Panc1 (cell line): Measurements from ENCODE around the gene MS4A6E. TPM values are rescaled to one million over a fixed set of nuclear protein-coding genes. Genes with fewer than 3 reads are reported as not detected.
A peak's percentile ranks its signal among the peaks of the same experiment; 100 is the strongest.
"Not testable (repeated sequence)": the region's sequence is repeated elsewhere in the genome, so short reads cannot be mapped to it uniquely, and the experiment has no call there.

Source experiments
- ATAC-seq: fragments of 200-7000 bp; cut with Tn5 transposase; 2 replicates; pipeline ENCODE4 v1.9.1; 2020; ENCODE audit warnings: mild to moderate bottlenecking, moderate library complexity
- BruUV-seq: library from RNA; stranded (reverse); fragments of 400-500 nt; replicated peaks from 2 replicates; lab custom pipeline; 2021; lab: Mats Ljungman, UMichigan
- CTCF ChIA-PET: fragments of 300-600 bp; sonication (Branson Sonifier 250); formaldehyde crosslinking; loops from one replicate; lab custom pipeline; 2022; ENCODE audit warnings: antibody characterized with exemption; lab: Charles Lee
- POLR2A ChIA-PET: fragments of 300-600 bp; sonication (Branson Sonifier 250); formaldehyde crosslinking; loops from one replicate; lab custom pipeline; 2022; ENCODE audit warnings: antibody characterized with exemption; lab: Charles Lee
- DNase-seq: peaks from one replicate; pipeline ENCODE4 v3.0.0-alpha.2; 2010; ENCODE audit warnings: low read depth, low spot score
- H3K27ac ChIP-seq: 2 replicates; pipeline ENCODE4 v1.5.1; 2011; ENCODE audit warnings: mild to moderate bottlenecking, low read length, inconsistent platforms
- H3K27me3 ChIP-seq: fragments of 200-500 bp; sonication (Bioruptor generic); 2 replicates; pipeline ENCODE4 v1.6.0; 2014; ENCODE audit warnings: low read length, inconsistent platforms; ENCODE audit not compliant: control insufficient read depth, insufficient read depth
- H3K36me3 ChIP-seq: fragments of 200-500 bp; sonication (Bioruptor generic); 2 replicates; pipeline ENCODE4 v1.5.1; 2014; ENCODE audit warnings: inconsistent platforms, mild to moderate bottlenecking, low read length, moderate library complexity; ENCODE audit not compliant: control insufficient read depth, insufficient read depth
- H3K4me1 ChIP-seq: 2 replicates; pipeline ENCODE4 v1.5.1; 2011; ENCODE audit warnings: inconsistent platforms, mild to moderate bottlenecking, low read length, moderate library complexity; ENCODE audit not compliant: control insufficient read depth, insufficient read depth
- H3K4me3 ChIP-seq, 2 experiments: 2 replicates each; pipeline ENCODE4 v1.5.1; 2011 to 2012; ENCODE audit warnings: low read depth in 2 of 2, low read length in 2 of 2, mild to moderate bottlenecking in 2 of 2, inconsistent platforms in 1 of 2, moderate library complexity in 1 of 2
- H3K9me3 ChIP-seq: fragments of 200-500 bp; sonication (Bioruptor generic); 2 replicates; pipeline ENCODE4 v1.5.1; 2014; ENCODE audit warnings: low read depth, mild to moderate bottlenecking, inconsistent platforms, low read length, moderate library complexity; ENCODE audit not compliant: control insufficient read depth, insufficient read depth
- POLR2AphosphoS5 ChIP-seq: IDR thresholded peaks from 2 replicates; pipeline ENCODE4 v1.6.1; 2012; ENCODE audit warnings: mild to moderate bottlenecking, low read depth, low read length, moderate library complexity
- REST ChIP-seq, 2 experiments: IDR thresholded peaks; 2 replicates each; pipeline ENCODE4 v1.6.1; 2011 to 2012; ENCODE audit warnings: low read depth in 2 of 2, control low read depth in 1 of 2, low read length in 1 of 2, mild to moderate bottlenecking in 1 of 2, moderate library complexity in 1 of 2; ENCODE audit not compliant: insufficient read depth in 1 of 2
- TCF7L2 ChIP-seq: IDR thresholded peaks from 2 replicates; pipeline ENCODE4 v1.6.1; 2011; ENCODE audit warnings: mild to moderate bottlenecking, low read depth, low read length, inconsistent platforms
- in situ Hi-C: cut with HindIII; loops from 2 replicates; pipeline ENCODE4 v1.10.0; 2016; ENCODE audit warnings: low sequenced_read_pairs, low pct_unique_long_range_greater_than_20kb
- intact Hi-C: fragments of 100-400 bp; cut with micrococcal nuclease; formaldehyde crosslinking; loops from one replicate; pipeline ENCODE4 v1.10.0; 2022; ENCODE audit not compliant: unreplicated experiment
- total RNA-seq: library from RNA; stranded (reverse); gene quantifications from one replicate; pipeline ENCODE4 v1.2.1, GENCODE V29; 2021; ENCODE audit not compliant: unreplicated experiment
- TF ChIP-seq, protein P1 (sequence below): fragments of 450-650 bp; IDR thresholded peaks from 2 replicates; pipeline ENCODE4 v1.5.1; 2017; ENCODE audit warnings: mild to moderate bottlenecking

MS4A6E gene
- total RNA-seq, 1 experiment from 2014 or later: not detected

DNA sequence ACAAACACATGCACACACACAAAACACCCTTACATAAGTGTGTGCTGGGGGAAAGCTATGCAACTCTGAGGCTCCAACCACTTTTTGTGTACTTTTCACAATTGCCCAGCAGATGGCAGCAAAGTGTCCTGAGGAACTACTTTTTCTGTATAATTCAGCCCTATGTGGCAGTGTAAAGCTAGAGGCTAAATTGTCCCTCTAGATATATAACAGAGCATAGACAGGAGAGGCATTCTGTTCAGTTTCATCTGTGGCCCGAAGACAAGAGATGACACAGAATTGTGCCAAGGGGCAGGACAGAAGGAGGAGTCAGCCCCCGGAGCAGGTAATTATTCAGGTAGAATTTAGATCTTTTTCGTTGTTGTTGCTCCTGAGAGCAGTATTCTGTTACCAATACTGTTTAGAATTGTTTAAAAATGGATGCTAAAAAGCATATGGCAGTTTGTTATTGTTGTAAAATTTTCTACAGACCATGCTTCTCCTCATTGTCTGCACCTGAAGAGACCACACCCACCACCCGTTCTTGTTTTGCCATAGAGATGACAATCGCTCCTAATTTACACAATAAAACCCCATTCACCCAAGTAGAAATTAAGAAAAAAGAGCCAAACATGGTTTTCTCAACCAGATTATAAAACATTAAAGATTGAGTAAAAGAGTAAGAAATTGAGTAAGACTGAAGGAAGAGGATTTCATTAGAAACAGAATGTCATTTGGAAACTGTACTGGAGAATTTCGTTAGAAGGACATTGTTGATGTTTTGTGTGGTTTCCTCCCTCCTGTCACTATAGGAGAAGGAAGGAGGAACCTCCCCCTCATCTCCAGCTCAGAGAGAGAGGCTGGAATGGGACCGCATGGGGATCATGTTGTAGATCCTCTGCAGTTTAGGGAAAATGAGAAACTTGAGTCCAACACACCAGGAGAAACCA, 36.8 kb downstream of the MS4A6E start:
- POLR2A ChIA-PET: no interaction called here
- CTCF ChIA-PET: interaction anchor here (0.7 to 2.0 kb wide), 6 partner anchors 30 to 399 kb away, joined by 3 to 10 read pairs (median 4); no protein-coding TSS in a partner anchor

DNA sequence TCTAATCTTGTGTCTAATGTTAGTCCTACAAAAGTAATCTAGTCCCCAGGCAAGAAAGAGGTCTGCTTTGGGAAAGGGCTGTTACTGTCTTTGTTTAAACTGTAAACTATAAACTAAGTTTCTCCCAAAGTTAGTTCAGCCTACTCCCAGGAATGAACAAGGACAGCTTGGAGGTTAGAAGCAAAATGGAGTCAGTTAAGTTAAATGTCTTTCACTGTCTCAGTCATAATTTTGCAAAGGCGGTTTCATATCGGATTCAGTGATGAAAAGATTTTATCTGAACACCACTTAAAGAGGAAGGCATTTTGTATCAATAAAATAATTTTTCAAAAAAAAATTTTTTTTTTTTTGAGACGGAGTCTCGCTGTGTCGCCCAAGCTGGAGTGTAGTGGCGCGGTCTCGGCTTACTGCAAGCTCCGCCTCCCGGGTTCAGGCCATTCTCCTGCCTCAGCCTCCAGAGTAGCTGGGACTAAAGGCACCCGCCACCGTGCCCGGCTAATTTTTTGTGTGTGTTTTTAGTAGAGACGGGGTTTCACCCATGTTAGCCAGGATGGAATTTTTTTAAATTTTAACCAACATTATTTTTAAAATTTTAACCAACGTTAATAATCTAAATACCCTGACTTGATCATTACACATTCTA, 39.3 kb downstream of the MS4A6E start:
- H3K27ac ChIP-seq, H3K4me3 ChIP-seq, POLR2A ChIA-PET, CTCF ChIA-PET, ATAC-seq, in situ Hi-C loops, H3K36me3 ChIP-seq, DNase-seq, H3K27me3 ChIP-seq, intact Hi-C loops, BruUV-seq, H3K9me3 ChIP-seq: not testable (repeated sequence)
- peaks cover 23% of the 10 kb centered on the region for H3K4me1 ChIP-seq

More for the DNA sequence above, 36.8 kb downstream of the MS4A6E start:
- Histone ChIP-seq H3K27me3 (no peaks in the 10 kb centered on the region), H3K9me3 (no peaks in the 10 kb centered on the region), H3K4me1 (peaks cover 5% of the 10 kb centered on the region; the same call in 1 of the 2 replicates), H3K27ac (peak overlapping the region; percentile 32; the same call in 1 of the 2 replicates), H3K4me3 (no peak overlapping the region), H3K36me3 (no peaks in the 10 kb centered on the region)
- ATAC-seq (peak; percentile 91), DNase-seq (peak; percentile 43)
- BruUV-seq: no TSS peak
- intact Hi-C loops (loop anchor here (1.0 kb wide), 2 partner anchors 123 to 254 kb away; no protein-coding TSS in a partner anchor), in situ Hi-C loops (no loop called here)
- TF ChIP-seq TCF7L2 (no peak), REST (IDR thresholded peaks at IDR 0.05; ENCODE audit: insufficient read depth in 1 of 2, low read depth in 2 of 2, low read length in 1 of 2) (no peak)
- TF ChIP-seq, protein P1, sequence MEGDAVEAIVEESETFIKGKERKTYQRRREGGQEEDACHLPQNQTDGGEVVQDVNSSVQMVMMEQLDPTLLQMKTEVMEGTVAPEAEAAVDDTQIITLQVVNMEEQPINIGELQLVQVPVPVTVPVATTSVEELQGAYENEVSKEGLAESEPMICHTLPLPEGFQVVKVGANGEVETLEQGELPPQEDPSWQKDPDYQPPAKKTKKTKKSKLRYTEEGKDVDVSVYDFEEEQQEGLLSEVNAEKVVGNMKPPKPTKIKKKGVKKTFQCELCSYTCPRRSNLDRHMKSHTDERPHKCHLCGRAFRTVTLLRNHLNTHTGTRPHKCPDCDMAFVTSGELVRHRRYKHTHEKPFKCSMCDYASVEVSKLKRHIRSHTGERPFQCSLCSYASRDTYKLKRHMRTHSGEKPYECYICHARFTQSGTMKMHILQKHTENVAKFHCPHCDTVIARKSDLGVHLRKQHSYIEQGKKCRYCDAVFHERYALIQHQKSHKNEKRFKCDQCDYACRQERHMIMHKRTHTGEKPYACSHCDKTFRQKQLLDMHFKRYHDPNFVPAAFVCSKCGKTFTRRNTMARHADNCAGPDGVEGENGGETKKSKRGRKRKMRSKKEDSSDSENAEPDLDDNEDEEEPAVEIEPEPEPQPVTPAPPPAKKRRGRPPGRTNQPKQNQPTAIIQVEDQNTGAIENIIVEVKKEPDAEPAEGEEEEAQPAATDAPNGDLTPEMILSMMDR: peak; percentile 84

GRCh38 chr11:60367009-60367408, 40.0 kb downstream of the MS4A6E start:
- peaks cover 29% of the 10 kb centered on the region for H3K4me1 ChIP-seq
- no peaks in the 10 kb centered on the region for H3K9me3 ChIP-seq
- H3K27ac ChIP-seq: peak overlapping the region; percentile 39; the same call in 1 of the 2 replicates
- ChIA-PET POLR2A (no interaction called here), CTCF (no interaction called here)
- no peaks in the 10 kb centered on the region for H3K27me3 ChIP-seq
- intact Hi-C loops (no loop called here), in situ Hi-C loops (no loop called here)
- no TSS peak for BruUV-seq
- no peak for TF ChIP-seq POLR2AphosphoS5
- TF ChIP-seq TCF7L2: no peak
- TF ChIP-seq, protein P1: no peak
- TF ChIP-seq REST (IDR thresholded peaks at IDR 0.05; ENCODE audit: insufficient read depth in 1 of 2, low read depth in 2 of 2, low read length in 1 of 2): no peak
- no peak for DNase-seq
- H3K36me3 ChIP-seq: no peaks in the 10 kb centered on the region
- ATAC-seq: no peak
- H3K4me3 ChIP-seq: no peak overlapping the region
